ENCODE results near the gene CELF2.

DNA sequence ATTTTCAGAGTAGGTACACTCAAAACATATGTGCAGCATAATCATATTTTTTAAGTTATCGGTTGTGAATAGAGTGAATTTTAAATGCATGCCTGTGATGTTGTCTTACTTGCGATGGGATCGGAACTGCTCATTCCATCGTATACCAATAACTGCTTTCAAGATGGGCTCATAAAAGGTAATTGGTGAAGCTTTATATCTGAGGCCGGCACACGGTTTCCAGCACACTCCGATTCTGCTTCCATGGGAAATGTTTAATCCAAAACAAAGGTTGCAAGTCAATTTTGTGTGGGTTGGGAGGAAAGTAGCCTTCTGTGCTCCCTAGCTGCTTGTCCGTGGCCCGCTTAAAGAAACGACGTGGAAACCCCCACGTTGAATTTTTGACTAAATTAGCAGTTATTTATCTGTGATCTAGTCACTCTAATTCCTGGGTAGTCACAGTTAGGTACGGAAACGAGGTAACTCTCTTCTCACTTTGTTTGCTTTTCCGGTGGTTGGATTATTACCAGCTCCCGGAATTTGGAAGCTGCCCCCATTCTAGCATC, 10.1 kb upstream of the CELF2 start:
- no peak for TF ChIP-seq POLR2A (IDR thresholded peaks at IDR 0.05)
- TF ChIP-seq, protein P1, sequence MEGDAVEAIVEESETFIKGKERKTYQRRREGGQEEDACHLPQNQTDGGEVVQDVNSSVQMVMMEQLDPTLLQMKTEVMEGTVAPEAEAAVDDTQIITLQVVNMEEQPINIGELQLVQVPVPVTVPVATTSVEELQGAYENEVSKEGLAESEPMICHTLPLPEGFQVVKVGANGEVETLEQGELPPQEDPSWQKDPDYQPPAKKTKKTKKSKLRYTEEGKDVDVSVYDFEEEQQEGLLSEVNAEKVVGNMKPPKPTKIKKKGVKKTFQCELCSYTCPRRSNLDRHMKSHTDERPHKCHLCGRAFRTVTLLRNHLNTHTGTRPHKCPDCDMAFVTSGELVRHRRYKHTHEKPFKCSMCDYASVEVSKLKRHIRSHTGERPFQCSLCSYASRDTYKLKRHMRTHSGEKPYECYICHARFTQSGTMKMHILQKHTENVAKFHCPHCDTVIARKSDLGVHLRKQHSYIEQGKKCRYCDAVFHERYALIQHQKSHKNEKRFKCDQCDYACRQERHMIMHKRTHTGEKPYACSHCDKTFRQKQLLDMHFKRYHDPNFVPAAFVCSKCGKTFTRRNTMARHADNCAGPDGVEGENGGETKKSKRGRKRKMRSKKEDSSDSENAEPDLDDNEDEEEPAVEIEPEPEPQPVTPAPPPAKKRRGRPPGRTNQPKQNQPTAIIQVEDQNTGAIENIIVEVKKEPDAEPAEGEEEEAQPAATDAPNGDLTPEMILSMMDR (IDR thresholded peaks at IDR 0.05), result no peak
